GM12891 (cell line): ENCODE data around the gene SIK3. TPM values are rescaled to one million over a fixed set of nuclear protein-coding genes. Genes with fewer than 3 reads are reported as not detected.
"Not testable (repeated sequence)": the region's sequence is repeated elsewhere in the genome, so short reads cannot be mapped to it uniquely, and the experiment has no call there.

Source experiments
- DNase-seq: peaks from one replicate; pipeline ENCODE4 v3.0.0; 2011; ENCODE audit warnings: low spot score; ENCODE audit not compliant: insufficient read length
- FAIRE-seq: peaks from 2 replicates; lab custom pipeline; 2011; peaks lifted over from hg19 to GRCh38; lab: Jason Lieb, UNC
- PAX5 ChIP-seq: IDR thresholded peaks from 2 replicates; pipeline ENCODE4 v1.6.1; 2011; ENCODE audit warnings: low read length, moderate library complexity, mild to moderate bottlenecking; ENCODE audit not compliant: insufficient read depth, severe bottlenecking
- POLR2A ChIP-seq: IDR thresholded peaks from 2 replicates; pipeline ENCODE4 v1.6.1; 2011; ENCODE audit warnings: low read depth, low read length, control low read depth
- POLR2AphosphoS5 ChIP-seq: IDR thresholded peaks from 2 replicates; pipeline ENCODE4 v1.6.1; 2011; ENCODE audit warnings: low read depth, low read length, control low read depth
- POU2F2 ChIP-seq: IDR thresholded peaks from 2 replicates; pipeline ENCODE4 v1.6.1; 2011; ENCODE audit warnings: low read depth, mild to moderate bottlenecking, control low read depth, low read length, moderate library complexity
- SPI1 ChIP-seq: IDR thresholded peaks from 2 replicates; pipeline ENCODE4 v1.6.1; 2011; ENCODE audit warnings: low read depth, low read length, control low read depth
- TAF1 ChIP-seq: IDR thresholded peaks from 2 replicates; pipeline ENCODE4 v1.6.1; 2011; ENCODE audit warnings: low read depth, low read length, control low read depth
- polyA plus RNA-seq: library from polyadenylated mRNA; unstranded; fragments of >200 nt; gene quantifications from one replicate; pipeline ENCODE4 v1.2.1, GENCODE V29; 2012; ENCODE audit warnings: low read depth, missing spikeins, inconsistent platforms; ENCODE audit not compliant: missing spikeins

Gene SIK3
- polyA plus RNA-seq: 10.8 TPM

GRCh38 chr11:117098269-117099232, at the start of gene SIK3:
SIK3 (minus strand) TSS chr11:117098428; CDS start chr11:117098415, 13 bp downstream.
- TF ChIP-seq POLR2AphosphoS5: no peak
- TF ChIP-seq POU2F2: 0 out of 2 replicates have a peak, but pooled peaks have one; percentile 40
- peak; percentile 15; the same call in 1 of the 2 replicates for TF ChIP-seq TAF1
- 0 out of 2 replicates have a peak, but pooled peaks have one; percentile 30 for TF ChIP-seq POLR2A
- TF ChIP-seq PAX5: peak; percentile 90
- TF ChIP-seq SPI1: no peak
- DNase-seq (peak; percentile 94), FAIRE-seq (peak; percentile 85)

GRCh38 chr11:117146521-117146920, 48.3 kb upstream of the SIK3 start:
- DNase-seq: no peak
- TF ChIP-seq PAX5 (no peak), SPI1 (no peak), POLR2A (no peak), TAF1 (no peak), POLR2AphosphoS5 (no peak), POU2F2 (no peak)
- no peak for FAIRE-seq

- no peak for FAIRE-seq
- no peak for TF ChIP-seq POLR2A
- no peak for DNase-seq
Measured at GRCh38 chr11:117145393-117145761, 47.1 kb upstream of the SIK3 start.

- FAIRE-seq (peak; percentile 90), DNase-seq (peak; percentile 46)
- TF ChIP-seq POLR2A (no peak), SPI1 (no peak), PAX5 (no peak), TAF1 (no peak), POLR2AphosphoS5 (no peak), POU2F2 (no peak)
Measured at GRCh38 chr11:117144477-117145392, 46.5 kb upstream of the SIK3 start.

GRCh38 chr11:117143871-117144476, 45.7 kb upstream of the SIK3 start, which contains the start of gene PAFAH1B2:
PAFAH1B2 (plus strand) TSS chr11:117144287; CDS start chr11:117152448, 8,161 bp downstream.
- DNase-seq (peak; percentile 98), FAIRE-seq (peak; percentile 97)
- TF ChIP-seq POLR2A (peak; percentile 42; the same call in 1 of the 2 replicates), SPI1 (peak; percentile 48), POU2F2 (no peak), TAF1 (peak; percentile 72; the same call in 1 of the 2 replicates), PAX5 (peak; percentile 80), POLR2AphosphoS5 (peak; percentile 48; the same call in 1 of the 2 replicates)

GRCh38 chr11:117143390-117143789, 45.2 kb upstream of the SIK3 start:
- TF ChIP-seq POLR2A (no peak), PAX5 (no peak), TAF1 (no peak), POLR2AphosphoS5 (no peak), POU2F2 (no peak), SPI1 (no peak)
- DNase-seq: no peak
- no peak for FAIRE-seq

GRCh38 chr11:117137223-117138086, 39.2 kb upstream of the SIK3 start:
- DNase-seq, FAIRE-seq: not testable (repeated sequence)

- FAIRE-seq: not testable (repeated sequence)
Measured at GRCh38 chr11:117134979-117135378, 36.8 kb upstream of the SIK3 start.

GRCh38 chr11:117134431-117134830, 36.2 kb upstream of the SIK3 start:
- TF ChIP-seq POLR2AphosphoS5: no peak
- no peak for TF ChIP-seq PAX5
- no peak for TF ChIP-seq TAF1
- TF ChIP-seq POU2F2: no peak
- no peak for TF ChIP-seq SPI1
- TF ChIP-seq POLR2A: no peak
- DNase-seq (no peak), FAIRE-seq (no peak)

More at GRCh38 chr11:117134979-117135378, 36.8 kb upstream of the SIK3 start:
- DNase-seq: not testable (repeated sequence)

GRCh38 chr11:117130879-117131278, 32.7 kb upstream of the SIK3 start:
- TF ChIP-seq POLR2AphosphoS5: no peak
- no peak for TF ChIP-seq POLR2A
- TF ChIP-seq POU2F2: no peak
- TF ChIP-seq TAF1: no peak
- no peak for TF ChIP-seq SPI1
- TF ChIP-seq PAX5: no peak
- no peak for DNase-seq
- no peak for FAIRE-seq

- FAIRE-seq, DNase-seq: not testable (repeated sequence)
Measured at GRCh38 chr11:117130396-117130795, 32.2 kb upstream of the SIK3 start.
